ENCODE measurements around the gene LHX4.

DNA sequence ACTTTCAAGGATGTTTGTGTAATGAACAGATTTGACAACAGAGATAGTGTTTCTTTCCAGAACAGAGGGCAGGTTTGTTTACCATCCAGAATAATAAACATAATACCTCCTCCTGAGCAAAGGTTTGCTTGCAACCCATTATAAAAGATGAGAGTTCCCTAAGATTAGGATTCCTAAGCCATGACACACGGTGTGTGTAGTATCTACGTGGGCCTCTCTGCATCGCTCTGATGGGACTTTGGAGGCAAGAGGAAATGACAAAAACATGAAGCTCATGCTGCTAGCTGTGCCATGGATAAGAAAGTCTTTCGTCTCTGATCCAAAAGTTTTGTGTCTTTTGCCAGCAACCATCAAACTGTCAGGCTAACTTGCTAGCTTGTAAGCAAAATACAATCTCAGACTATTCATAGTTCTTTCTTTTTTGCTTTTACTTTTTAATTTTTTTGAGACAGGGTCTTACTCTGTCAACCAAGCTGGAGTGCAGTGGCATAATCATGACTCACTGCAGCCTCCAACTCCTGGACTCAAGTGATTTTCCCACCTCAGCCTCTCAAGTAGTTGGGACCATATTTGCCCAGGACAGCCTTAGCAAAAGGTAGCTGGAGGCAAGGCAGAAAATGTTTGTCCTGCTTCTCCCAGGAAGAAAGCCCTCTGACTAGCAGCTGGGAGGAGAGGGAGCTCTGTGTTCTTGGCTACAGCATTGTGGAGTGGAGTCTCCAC lies 81.1 kb downstream of the LHX4 start:
- TF ChIP-seq, protein P1, sequence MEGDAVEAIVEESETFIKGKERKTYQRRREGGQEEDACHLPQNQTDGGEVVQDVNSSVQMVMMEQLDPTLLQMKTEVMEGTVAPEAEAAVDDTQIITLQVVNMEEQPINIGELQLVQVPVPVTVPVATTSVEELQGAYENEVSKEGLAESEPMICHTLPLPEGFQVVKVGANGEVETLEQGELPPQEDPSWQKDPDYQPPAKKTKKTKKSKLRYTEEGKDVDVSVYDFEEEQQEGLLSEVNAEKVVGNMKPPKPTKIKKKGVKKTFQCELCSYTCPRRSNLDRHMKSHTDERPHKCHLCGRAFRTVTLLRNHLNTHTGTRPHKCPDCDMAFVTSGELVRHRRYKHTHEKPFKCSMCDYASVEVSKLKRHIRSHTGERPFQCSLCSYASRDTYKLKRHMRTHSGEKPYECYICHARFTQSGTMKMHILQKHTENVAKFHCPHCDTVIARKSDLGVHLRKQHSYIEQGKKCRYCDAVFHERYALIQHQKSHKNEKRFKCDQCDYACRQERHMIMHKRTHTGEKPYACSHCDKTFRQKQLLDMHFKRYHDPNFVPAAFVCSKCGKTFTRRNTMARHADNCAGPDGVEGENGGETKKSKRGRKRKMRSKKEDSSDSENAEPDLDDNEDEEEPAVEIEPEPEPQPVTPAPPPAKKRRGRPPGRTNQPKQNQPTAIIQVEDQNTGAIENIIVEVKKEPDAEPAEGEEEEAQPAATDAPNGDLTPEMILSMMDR (IDR thresholded peaks at IDR 0.05) = no peak
- no peak for TF ChIP-seq POLR2A (IDR thresholded peaks at IDR 0.05)

All from body of pancreas (tissue), 4 donors.